ENCODE data around the gene HMCES. TPM values are rescaled to one million over a fixed set of nuclear protein-coding genes. Genes with fewer than 3 reads are reported as not detected.
"Not testable (repeated sequence)": the region's sequence is repeated elsewhere in the genome, so short reads cannot be mapped to it uniquely, and the experiment has no call there.

Gene HMCES
- total RNA-seq, 1 donor from 2014 or later: 61.2 TPM

GRCh38 chr3:129240436-129240835 lies 38.2 kb upstream of the HMCES start:
- TF ChIP-seq, protein P1, sequence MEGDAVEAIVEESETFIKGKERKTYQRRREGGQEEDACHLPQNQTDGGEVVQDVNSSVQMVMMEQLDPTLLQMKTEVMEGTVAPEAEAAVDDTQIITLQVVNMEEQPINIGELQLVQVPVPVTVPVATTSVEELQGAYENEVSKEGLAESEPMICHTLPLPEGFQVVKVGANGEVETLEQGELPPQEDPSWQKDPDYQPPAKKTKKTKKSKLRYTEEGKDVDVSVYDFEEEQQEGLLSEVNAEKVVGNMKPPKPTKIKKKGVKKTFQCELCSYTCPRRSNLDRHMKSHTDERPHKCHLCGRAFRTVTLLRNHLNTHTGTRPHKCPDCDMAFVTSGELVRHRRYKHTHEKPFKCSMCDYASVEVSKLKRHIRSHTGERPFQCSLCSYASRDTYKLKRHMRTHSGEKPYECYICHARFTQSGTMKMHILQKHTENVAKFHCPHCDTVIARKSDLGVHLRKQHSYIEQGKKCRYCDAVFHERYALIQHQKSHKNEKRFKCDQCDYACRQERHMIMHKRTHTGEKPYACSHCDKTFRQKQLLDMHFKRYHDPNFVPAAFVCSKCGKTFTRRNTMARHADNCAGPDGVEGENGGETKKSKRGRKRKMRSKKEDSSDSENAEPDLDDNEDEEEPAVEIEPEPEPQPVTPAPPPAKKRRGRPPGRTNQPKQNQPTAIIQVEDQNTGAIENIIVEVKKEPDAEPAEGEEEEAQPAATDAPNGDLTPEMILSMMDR (conservative IDR thresholded peaks at IDR 0.05): no peak
- H3K4me1 Mint-ChIP-seq: peaks cover under 1% of the 10 kb centered on the region
- H3K27ac Mint-ChIP-seq (ENCODE audit: unreplicated experiment): no peak overlapping the region
- no peak for DNase-seq (ENCODE audit: low read depth, low spot score)
- no peak overlapping the region for H3K4me3 Mint-ChIP-seq
- peaks cover 3% of the 10 kb centered on the region for H3K9me3 Mint-ChIP-seq
- no peaks in the 10 kb centered on the region for H3K27me3 Mint-ChIP-seq (ENCODE audit: low read depth)
- H3K36me3 Mint-ChIP-seq (ENCODE audit: low read depth): no peaks in the 10 kb centered on the region

DNA sequence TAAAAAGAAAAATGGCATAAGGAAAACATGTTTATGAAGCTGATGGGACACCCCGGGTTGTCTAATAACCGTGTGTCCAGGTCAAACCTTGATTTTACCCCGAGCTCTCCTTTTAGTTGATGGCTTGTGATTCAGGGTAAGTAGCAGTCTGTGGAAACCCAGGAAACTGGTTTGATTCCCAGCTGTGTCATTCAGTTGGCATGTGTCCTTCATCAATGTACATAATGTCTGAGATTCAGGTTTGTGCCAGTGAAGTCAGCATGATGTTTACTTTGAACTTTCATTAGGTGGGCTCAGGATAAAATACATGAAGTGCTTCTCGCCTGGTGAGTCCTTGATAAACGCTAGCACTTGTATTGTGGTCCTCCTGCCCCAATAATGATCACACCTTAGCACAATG lies 33.5 kb upstream of the HMCES start:
- no peak for DNase-seq (ENCODE audit: low read depth, low spot score)
- no peak overlapping the region for H3K4me3 Mint-ChIP-seq
- H3K27me3 Mint-ChIP-seq (ENCODE audit: low read depth): no peaks in the 10 kb centered on the region
- H3K4me1 Mint-ChIP-seq: peaks cover 23% of the 10 kb centered on the region
- peaks cover 3% of the 10 kb centered on the region for H3K9me3 Mint-ChIP-seq
- no peak overlapping the region for H3K27ac Mint-ChIP-seq (ENCODE audit: unreplicated experiment)
- H3K36me3 Mint-ChIP-seq (ENCODE audit: low read depth): no peaks in the 10 kb centered on the region
- TF ChIP-seq, protein P1 (conservative IDR thresholded peaks at IDR 0.05): no peak

DNA sequence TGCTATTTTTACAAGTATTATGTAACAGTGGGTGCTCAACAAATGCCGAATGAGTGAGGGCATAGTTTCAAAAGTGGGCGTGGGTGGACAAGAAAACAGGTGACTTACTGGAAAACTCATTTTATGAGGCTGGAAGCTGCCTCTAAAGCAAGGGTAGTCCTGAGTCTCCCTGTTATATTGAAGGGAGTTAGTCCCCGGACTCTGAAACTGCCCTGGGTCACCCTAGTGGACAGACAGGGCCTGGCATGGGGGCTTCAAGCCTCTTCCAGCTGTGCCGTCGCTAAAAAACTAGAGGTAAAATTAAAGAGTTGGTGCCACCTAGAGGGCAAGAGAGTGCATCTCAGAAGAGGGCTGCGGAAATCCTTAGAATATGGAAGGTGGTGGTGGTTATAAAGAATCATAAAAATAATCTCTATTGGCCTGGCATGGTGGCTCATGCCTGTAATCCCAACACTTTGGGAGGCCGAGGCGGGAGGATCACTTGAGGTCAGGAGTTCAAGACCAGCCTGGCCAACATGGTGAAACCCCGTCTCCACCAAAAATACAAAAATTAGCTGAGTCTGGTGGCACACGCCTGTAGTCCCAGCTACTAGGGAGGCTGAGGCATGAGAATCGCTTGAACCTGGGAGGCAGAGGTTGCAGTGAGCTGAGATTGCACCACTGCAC lies 32.9 kb upstream of the HMCES start:
- peak overlapping the region; percentile 74 for H3K4me3 Mint-ChIP-seq
- not testable (repeated sequence) for H3K27me3 Mint-ChIP-seq (ENCODE audit: low read depth); H3K27ac Mint-ChIP-seq (ENCODE audit: unreplicated experiment); H3K9me3 Mint-ChIP-seq; H3K36me3 Mint-ChIP-seq (ENCODE audit: low read depth)
- DNase-seq (ENCODE audit: low read depth, low spot score): peak; percentile 76
- H3K4me1 Mint-ChIP-seq: peaks cover 29% of the 10 kb centered on the region
- TF ChIP-seq, protein P1 (conservative IDR thresholded peaks at IDR 0.05): peak; percentile 97

DNA sequence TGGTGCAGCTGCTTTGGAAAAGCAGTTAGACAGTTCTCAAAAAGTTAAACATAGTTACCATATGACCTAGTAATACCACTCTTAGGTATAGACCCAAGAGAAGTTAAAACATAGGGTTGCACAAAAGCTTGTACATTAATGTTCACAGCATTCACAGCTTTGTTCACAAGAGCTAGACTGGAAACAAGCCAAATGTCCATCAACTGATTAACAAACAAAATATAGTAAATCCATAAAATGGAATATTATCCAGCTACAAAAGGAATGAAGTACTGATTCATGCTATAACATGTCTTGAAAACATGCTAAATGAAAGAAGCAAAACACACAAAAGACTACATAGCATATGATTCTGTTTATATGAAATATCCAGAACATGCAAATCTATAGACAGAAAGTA lies 32.0 kb upstream of the HMCES start:
- Mint-ChIP-seq H3K4me3 (peak overlapping the region; percentile 20), H3K4me1 (peaks cover 29% of the 10 kb centered on the region), H3K27me3 (ENCODE audit: low read depth) (no peaks in the 10 kb centered on the region), H3K9me3 (peaks cover 3% of the 10 kb centered on the region), H3K36me3 (ENCODE audit: low read depth) (no peaks in the 10 kb centered on the region), H3K27ac (ENCODE audit: unreplicated experiment) (no peak overlapping the region)
- no peak for DNase-seq (ENCODE audit: low read depth, low spot score)
- TF ChIP-seq, protein P1 (conservative IDR thresholded peaks at IDR 0.05): no peak

DNA sequence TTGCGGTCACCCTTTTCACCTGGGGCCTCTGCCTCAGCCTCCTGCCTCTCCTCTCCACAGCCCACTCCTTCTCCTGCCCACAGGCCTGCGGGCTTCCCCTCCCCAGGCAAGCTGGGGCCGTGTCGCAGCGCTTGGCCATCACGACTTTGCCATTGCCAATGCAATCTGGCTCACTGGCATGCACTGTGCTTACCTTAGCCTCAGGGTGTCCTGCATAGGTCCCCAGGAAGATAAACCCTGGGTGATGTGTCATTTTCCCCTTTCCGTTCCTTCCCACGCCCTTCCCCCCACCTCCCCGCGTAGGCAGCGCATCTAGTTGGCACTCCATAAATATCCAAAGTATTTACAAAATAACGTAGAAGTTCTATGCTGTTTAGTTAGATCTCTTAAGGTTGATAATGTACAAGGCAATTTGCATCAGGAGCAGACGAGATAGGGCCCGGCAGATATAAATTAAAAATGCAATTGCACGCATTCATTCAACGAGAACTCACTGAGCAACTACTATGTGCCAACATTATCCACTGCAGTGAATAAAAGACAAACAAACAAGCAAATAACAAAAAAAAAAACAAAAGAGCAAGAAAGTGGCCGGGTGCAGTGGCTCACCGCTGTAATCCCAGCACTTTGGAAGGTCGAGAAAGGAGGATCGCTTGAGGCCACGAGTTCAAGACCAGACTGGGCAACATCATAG lies 30.2 kb upstream of the HMCES start:
- no peak for DNase-seq (ENCODE audit: low read depth, low spot score)
- Mint-ChIP-seq H3K36me3 (ENCODE audit: low read depth) (peaks cover 4% of the 10 kb centered on the region), H3K4me1 (peaks cover 29% of the 10 kb centered on the region), H3K27me3 (ENCODE audit: low read depth) (no peaks in the 10 kb centered on the region), H3K4me3 (peak overlapping the region; percentile 96), H3K9me3 (no peaks in the 10 kb centered on the region), H3K27ac (ENCODE audit: unreplicated experiment) (peak overlapping the region; percentile 98)
- TF ChIP-seq, protein P1 (conservative IDR thresholded peaks at IDR 0.05): no peak
